HepG2 (cell line): ENCODE measurements around the gene NOTUM. TPM values are rescaled to one million over a fixed set of nuclear protein-coding genes. Genes with fewer than 3 reads are reported as not detected.
A peak's percentile ranks its signal among the peaks of the same experiment; 100 is the strongest.

Experiments used
- DPF2 ChIP-seq: sonication (generic); formaldehyde crosslinking; IDR thresholded peaks from 2 replicates; pipeline ENCODE4 v1.4.0; 2020; ENCODE audit warnings: mild to moderate bottlenecking, low read depth, missing genetic modification reagents, borderline replicate concordance
- JUN ChIP-seq: sonication (generic); formaldehyde crosslinking; IDR thresholded peaks from 2 replicates; pipeline ENCODE4 v1.4.0; 2020; ENCODE audit warnings: mild to moderate bottlenecking, missing genetic modification reagents
- MAF1 ChIP-seq: sonication (generic); formaldehyde crosslinking; IDR thresholded peaks from 2 replicates; pipeline ENCODE4 v1.5.0; 2020; ENCODE audit warnings: missing genetic modification reagents, borderline replicate concordance
- MYNN ChIP-seq: sonication (generic); formaldehyde crosslinking; IDR thresholded peaks from 2 replicates; pipeline ENCODE4 v1.4.0; 2020; ENCODE audit warnings: mild to moderate bottlenecking, low read depth, missing genetic modification reagents
- NCOA1 ChIP-seq: sonication (generic); formaldehyde crosslinking; IDR thresholded peaks from 2 replicates; pipeline ENCODE4 v1.9.0; 2021; ENCODE audit warnings: missing genetic modification reagents
- NFKB2 ChIP-seq: sonication (generic); formaldehyde crosslinking; IDR thresholded peaks from 2 replicates; pipeline ENCODE4 v1.4.0; 2020; ENCODE audit warnings: missing genetic modification reagents, borderline replicate concordance
- SAFB2 ChIP-seq: sonication (generic); formaldehyde crosslinking; IDR thresholded peaks from 2 replicates; pipeline ENCODE4 v1.5.1; 2020; ENCODE audit warnings: missing genetic modification reagents, low read depth, mild to moderate bottlenecking, borderline replicate concordance
- SP2 ChIP-seq: sonication (generic); formaldehyde crosslinking; IDR thresholded peaks from 2 replicates; pipeline ENCODE4 v1.5.1; 2020; ENCODE audit warnings: mild to moderate bottlenecking, missing genetic modification reagents
- THAP11 ChIP-seq: IDR thresholded peaks from 2 replicates; pipeline ENCODE4 v1.6.1; 2016; ENCODE audit warnings: missing biosample characterization, missing genetic modification reagents
- ZFP36L2 ChIP-seq: sonication (generic); formaldehyde crosslinking; IDR thresholded peaks from 2 replicates; pipeline ENCODE4 v1.4.0; 2020; ENCODE audit warnings: missing genetic modification reagents
- ZNF12 ChIP-seq: sonication (generic); formaldehyde crosslinking; IDR thresholded peaks from 2 replicates; pipeline ENCODE4 v1.5.0; 2020; ENCODE audit warnings: missing genetic modification reagents
- ZNF430 ChIP-seq: sonication (generic); formaldehyde crosslinking; IDR thresholded peaks from 2 replicates; pipeline ENCODE4 v1.9.0; 2021; ENCODE audit warnings: mild to moderate bottlenecking, missing genetic modification reagents
- ZNF780A ChIP-seq: sonication (generic); formaldehyde crosslinking; IDR thresholded peaks from 2 replicates; pipeline ENCODE4 v1.8.0; 2022; ENCODE audit warnings: mild to moderate bottlenecking, missing genetic modification reagents, moderate library complexity
- polyA plus RNA-seq, 8 experiments: library from polyadenylated mRNA; depleted of rRNA in 3 of 8; stranded (reverse) in 7 of 8; unstranded in 1 of 8; fragments of >200 nt; fragmentation: Illumina TruSeq in 4 of 8; extraction: Trizol in 4 of 8; gene quantifications; 2 replicates each; pipeline versions ENCODE4 v1.2.1 to v1.2.3, GENCODE V29; 2011 to 2016; ENCODE audit warnings: low read depth in 4 of 8, missing spikeins in 1 of 8, mixed read lengths in 1 of 8; ENCODE audit not compliant: insufficient read depth in 1 of 8
- total RNA-seq, 5 experiments: library from RNA; depleted of rRNA; stranded (reverse); fragments of >200 nt; fragmentation: Illumina TruSeq; extraction: Trizol; gene quantifications; 2 replicates each; pipeline ENCODE4 v1.2.3, GENCODE V29; 2016; ENCODE audit warnings: low read depth in 1 of 5
- TF ChIP-seq, protein P1 (sequence below): IDR thresholded peaks from 2 replicates; pipeline ENCODE4 v1.6.1; 2016; ENCODE audit warnings: mild to moderate bottlenecking
- TF ChIP-seq, protein P2 (sequence below): sonication (generic); formaldehyde crosslinking; IDR thresholded peaks from 2 replicates; pipeline ENCODE4 v1.8.0; 2022; ENCODE audit warnings: mild to moderate bottlenecking, missing genetic modification reagents, moderate library complexity
- TF ChIP-seq, protein P3 (sequence below): sonication (generic); formaldehyde crosslinking; IDR thresholded peaks from 2 replicates; pipeline ENCODE4 v1.8.0; 2022; ENCODE audit warnings: missing genetic modification reagents, mild to moderate bottlenecking, moderate library complexity, borderline replicate concordance
- TF ChIP-seq, protein P4 (sequence below): sonication (generic); formaldehyde crosslinking; IDR thresholded peaks from 2 replicates; pipeline ENCODE4 v1.5.0; 2020; ENCODE audit warnings: mild to moderate bottlenecking, missing genetic modification reagents, borderline replicate concordance
- TF ChIP-seq, protein P5 (sequence below): sonication (generic); formaldehyde crosslinking; IDR thresholded peaks from 2 replicates; pipeline ENCODE4 v1.9.0; 2022; ENCODE audit warnings: low read depth, missing genetic modification reagents

The NOTUM gene
- total and polyA plus RNA-seq, 2 of the 13 experiments (the other 11 are each of a cell fraction or from before 2014, with no cell fraction given), result 150 to 160 TPM

DNA sequence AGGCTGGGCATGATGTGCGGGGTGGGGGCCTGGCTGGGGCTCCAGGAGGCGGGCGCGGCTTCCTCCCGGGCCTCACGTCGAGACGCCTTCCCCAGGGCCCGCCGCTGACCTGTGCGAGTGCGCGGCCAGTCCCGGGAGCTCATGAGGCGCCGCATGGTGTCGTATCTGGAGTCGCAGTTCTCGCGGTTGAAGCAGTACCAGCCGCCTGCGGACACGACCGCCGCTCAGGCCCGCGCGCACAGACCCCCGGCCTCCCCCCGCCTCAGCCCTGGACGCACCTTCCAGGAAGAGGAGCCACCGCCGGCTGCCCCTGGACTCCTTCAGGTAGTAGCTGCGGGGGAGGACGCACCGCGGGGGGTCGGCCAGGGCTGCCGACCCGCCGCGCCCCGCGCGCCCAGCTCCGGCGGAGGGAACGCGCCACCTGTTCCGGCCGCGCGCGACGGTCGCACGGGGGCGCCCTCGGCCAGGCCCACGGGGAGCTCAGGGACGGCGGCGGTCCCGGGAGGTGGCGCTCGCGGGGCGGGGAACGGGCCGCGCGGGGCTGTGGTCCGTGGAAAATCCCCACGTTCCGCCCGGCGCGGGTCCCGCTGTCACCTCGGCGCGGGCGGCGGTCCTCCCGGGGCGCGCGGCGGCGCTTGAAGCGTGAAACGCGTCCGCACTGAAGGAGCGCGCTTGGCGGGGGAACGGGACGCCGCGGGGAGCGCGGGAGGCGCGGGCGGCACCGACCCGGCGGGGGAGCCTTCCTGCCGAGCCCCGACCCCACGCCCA is 1.4 kb downstream of the NOTUM start (continued):
- TF ChIP-seq, protein P1, sequence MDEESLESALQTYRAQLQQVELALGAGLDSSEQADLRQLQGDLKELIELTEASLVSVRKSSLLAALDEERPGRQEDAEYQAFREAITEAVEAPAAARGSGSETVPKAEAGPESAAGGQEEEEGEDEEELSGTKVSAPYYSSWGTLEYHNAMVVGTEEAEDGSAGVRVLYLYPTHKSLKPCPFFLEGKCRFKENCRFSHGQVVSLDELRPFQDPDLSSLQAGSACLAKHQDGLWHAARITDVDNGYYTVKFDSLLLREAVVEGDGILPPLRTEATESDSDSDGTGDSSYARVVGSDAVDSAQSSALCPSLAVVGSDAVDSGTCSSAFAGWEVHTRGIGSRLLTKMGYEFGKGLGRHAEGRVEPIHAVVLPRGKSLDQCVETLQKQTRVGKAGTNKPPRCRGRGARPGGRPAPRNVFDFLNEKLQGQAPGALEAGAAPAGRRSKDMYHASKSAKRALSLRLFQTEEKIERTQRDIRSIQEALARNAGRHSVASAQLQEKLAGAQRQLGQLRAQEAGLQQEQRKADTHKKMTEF (CRISPR knock-in tag), result peak; percentile 7; the same call in 1 of the 2 replicates
- TF ChIP-seq ZNF12 (CRISPR knock-in tag), result no peak
- no peak; the same call in 1 of the 2 replicates for TF ChIP-seq MAF1
- no peak for TF ChIP-seq MYNN (CRISPR knock-in tag)
- TF ChIP-seq NCOA1 (CRISPR knock-in tag), result no peak; the same call in 1 of the 2 replicates
- TF ChIP-seq ZNF780A (CRISPR knock-in tag), result no peak
- TF ChIP-seq, protein P2, sequence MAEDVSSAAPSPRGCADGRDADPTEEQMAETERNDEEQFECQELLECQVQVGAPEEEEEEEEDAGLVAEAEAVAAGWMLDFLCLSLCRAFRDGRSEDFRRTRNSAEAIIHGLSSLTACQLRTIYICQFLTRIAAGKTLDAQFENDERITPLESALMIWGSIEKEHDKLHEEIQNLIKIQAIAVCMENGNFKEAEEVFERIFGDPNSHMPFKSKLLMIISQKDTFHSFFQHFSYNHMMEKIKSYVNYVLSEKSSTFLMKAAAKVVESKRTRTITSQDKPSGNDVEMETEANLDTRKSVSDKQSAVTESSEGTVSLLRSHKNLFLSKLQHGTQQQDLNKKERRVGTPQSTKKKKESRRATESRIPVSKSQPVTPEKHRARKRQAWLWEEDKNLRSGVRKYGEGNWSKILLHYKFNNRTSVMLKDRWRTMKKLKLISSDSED (CRISPR knock-in tag), result no peak
- peak; percentile 71 for TF ChIP-seq THAP11 (CRISPR knock-in tag)
- 0 out of 2 replicates have a peak, but pooled peaks have one; percentile 13 for TF ChIP-seq SP2 (CRISPR knock-in tag)
- peak; percentile 41; the same call in 1 of the 2 replicates for TF ChIP-seq ZNF430
- TF ChIP-seq ZFP36L2 (CRISPR knock-in tag), result no peak
- no peak for TF ChIP-seq DPF2 (CRISPR knock-in tag)
- TF ChIP-seq, protein P3, sequence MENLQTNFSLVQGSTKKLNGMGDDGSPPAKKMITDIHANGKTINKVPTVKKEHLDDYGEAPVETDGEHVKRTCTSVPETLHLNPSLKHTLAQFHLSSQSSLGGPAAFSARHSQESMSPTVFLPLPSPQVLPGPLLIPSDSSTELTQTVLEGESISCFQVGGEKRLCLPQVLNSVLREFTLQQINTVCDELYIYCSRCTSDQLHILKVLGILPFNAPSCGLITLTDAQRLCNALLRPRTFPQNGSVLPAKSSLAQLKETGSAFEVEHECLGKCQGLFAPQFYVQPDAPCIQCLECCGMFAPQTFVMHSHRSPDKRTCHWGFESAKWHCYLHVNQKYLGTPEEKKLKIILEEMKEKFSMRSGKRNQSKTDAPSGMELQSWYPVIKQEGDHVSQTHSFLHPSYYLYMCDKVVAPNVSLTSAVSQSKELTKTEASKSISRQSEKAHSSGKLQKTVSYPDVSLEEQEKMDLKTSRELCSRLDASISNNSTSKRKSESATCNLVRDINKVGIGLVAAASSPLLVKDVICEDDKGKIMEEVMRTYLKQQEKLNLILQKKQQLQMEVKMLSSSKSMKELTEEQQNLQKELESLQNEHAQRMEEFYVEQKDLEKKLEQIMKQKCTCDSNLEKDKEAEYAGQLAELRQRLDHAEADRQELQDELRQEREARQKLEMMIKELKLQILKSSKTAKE (CRISPR knock-in tag), result no peak
- peak; percentile 40; the same call in 1 of the 2 replicates for TF ChIP-seq SAFB2
- TF ChIP-seq, protein P4, sequence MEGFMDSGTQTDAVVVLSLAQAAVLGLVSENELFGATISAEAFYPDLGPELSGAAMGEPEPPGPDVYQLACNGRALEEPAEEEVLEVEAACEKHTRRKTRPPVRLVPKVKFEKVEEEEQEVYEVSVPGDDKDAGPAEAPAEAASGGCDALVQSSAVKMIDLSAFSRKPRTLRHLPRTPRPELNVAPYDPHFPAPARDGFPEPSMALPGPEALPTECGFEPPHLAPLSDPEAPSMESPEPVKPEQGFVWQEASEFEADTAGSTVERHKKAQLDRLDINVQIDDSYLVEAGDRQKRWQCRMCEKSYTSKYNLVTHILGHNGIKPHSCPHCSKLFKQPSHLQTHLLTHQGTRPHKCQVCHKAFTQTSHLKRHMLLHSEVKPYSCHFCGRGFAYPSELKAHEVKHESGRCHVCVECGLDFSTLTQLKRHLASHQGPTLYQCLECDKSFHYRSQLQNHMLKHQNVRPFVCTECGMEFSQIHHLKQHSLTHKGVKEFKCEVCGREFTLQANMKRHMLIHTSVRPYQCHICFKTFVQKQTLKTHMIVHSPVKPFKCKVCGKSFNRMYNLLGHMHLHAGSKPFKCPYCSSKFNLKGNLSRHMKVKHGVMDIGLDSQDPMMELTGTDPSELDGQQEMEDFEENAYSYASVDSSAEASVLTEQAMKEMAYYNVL (CRISPR knock-in tag), result no peak
- TF ChIP-seq, protein P5, sequence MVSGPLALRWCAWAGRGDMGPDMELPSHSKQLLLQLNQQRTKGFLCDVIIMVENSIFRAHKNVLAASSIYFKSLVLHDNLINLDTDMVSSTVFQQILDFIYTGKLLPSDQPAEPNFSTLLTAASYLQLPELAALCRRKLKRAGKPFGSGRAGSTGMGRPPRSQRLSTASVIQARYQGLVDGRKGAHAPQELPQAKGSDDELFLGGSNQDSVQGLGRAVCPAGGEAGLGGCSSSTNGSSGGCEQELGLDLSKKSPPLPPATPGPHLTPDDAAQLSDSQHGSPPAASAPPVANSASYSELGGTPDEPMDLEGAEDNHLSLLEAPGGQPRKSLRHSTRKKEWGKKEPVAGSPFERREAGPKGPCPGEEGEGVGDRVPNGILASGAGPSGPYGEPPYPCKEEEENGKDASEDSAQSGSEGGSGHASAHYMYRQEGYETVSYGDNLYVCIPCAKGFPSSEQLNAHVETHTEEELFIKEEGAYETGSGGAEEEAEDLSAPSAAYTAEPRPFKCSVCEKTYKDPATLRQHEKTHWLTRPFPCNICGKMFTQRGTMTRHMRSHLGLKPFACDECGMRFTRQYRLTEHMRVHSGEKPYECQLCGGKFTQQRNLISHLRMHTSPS (CRISPR knock-in tag), result peak; percentile 5; the same call in 1 of the 2 replicates
- 0 out of 2 replicates have a peak, but pooled peaks have one; percentile 20 for TF ChIP-seq NFKB2
- TF ChIP-seq JUN, result 0 out of 2 replicates have a peak, but pooled peaks have one; percentile 36
